PFSK-1 (cell line): ENCODE measurements around the gene DGUOK.

Experiments
- FOXP2 ChIP-seq: optimal IDR thresholded peaks from 2 replicates; pipeline ENCODE3; 2011; ENCODE audit warnings: borderline replicate concordance, control low read depth, inconsistent platforms; ENCODE audit not compliant: insufficient read depth; ENCODE audit errors: extremely low read length, extremely low read depth
- POLR2AphosphoS5 ChIP-seq: IDR thresholded peaks from 2 replicates; pipeline ENCODE4 v1.6.1; 2012; ENCODE audit warnings: low read depth, mild to moderate bottlenecking, control low read depth, low read length, moderate library complexity
- SIN3A ChIP-seq: IDR thresholded peaks from 2 replicates; pipeline ENCODE4 v1.6.1; 2012; ENCODE audit warnings: mild to moderate bottlenecking, low read length, moderate library complexity, borderline replicate concordance; ENCODE audit not compliant: insufficient read depth
- TAF1 ChIP-seq: IDR thresholded peaks from 2 replicates; pipeline ENCODE4 v1.6.1; 2012; ENCODE audit warnings: low read length, control low read depth, borderline replicate concordance; ENCODE audit not compliant: insufficient read depth
- TF ChIP-seq, protein P1 (sequence below), 2 experiments: IDR thresholded peaks; 2 replicates each; pipeline versions ENCODE4 v1.6.1 to v1.8.0; 2011 to 2012; ENCODE audit warnings: low read depth in 2 of 2, low read length in 2 of 2, control low read depth in 1 of 2, inconsistent platforms in 1 of 2, mild to moderate bottlenecking in 1 of 2, moderate library complexity in 1 of 2; ENCODE audit not compliant: insufficient read depth in 1 of 2

The DGUOK gene

GRCh38 chr2:73892631-73893329 lies 33.9 kb upstream of the DGUOK start, which contains the start of gene ACTG2:
TSS of gene ACTG2 (plus strand) at chr2:73893008. CDS start at chr2:73901312, 8,304 bp downstream.
- TF ChIP-seq SIN3A = no peak
- TF ChIP-seq POLR2AphosphoS5 = no peak
- TF ChIP-seq, protein P1, sequence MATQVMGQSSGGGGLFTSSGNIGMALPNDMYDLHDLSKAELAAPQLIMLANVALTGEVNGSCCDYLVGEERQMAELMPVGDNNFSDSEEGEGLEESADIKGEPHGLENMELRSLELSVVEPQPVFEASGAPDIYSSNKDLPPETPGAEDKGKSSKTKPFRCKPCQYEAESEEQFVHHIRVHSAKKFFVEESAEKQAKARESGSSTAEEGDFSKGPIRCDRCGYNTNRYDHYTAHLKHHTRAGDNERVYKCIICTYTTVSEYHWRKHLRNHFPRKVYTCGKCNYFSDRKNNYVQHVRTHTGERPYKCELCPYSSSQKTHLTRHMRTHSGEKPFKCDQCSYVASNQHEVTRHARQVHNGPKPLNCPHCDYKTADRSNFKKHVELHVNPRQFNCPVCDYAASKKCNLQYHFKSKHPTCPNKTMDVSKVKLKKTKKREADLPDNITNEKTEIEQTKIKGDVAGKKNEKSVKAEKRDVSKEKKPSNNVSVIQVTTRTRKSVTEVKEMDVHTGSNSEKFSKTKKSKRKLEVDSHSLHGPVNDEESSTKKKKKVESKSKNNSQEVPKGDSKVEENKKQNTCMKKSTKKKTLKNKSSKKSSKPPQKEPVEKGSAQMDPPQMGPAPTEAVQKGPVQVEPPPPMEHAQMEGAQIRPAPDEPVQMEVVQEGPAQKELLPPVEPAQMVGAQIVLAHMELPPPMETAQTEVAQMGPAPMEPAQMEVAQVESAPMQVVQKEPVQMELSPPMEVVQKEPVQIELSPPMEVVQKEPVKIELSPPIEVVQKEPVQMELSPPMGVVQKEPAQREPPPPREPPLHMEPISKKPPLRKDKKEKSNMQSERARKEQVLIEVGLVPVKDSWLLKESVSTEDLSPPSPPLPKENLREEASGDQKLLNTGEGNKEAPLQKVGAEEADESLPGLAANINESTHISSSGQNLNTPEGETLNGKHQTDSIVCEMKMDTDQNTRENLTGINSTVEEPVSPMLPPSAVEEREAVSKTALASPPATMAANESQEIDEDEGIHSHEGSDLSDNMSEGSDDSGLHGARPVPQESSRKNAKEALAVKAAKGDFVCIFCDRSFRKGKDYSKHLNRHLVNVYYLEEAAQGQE (IDR thresholded peaks at IDR 0.05; ENCODE audit: insufficient read depth in 1 of 2, low read depth in 2 of 2, low read length in 2 of 2) = no peak
- no peak for TF ChIP-seq FOXP2

GRCh38 chr2:73893764-73894474 lies 32.8 kb upstream of the DGUOK start:
- TF ChIP-seq SIN3A (no peak), FOXP2 (no peak)

GRCh38 chr2:73894475-73894850 lies 32.2 kb upstream of the DGUOK start:
- no peak for TF ChIP-seq SIN3A
- no peak for TF ChIP-seq TAF1
- no peak for TF ChIP-seq POLR2AphosphoS5
- TF ChIP-seq, protein P1 (IDR thresholded peaks at IDR 0.05; ENCODE audit: insufficient read depth in 1 of 2, low read depth in 2 of 2, low read length in 2 of 2) = no peak
- no peak for TF ChIP-seq FOXP2

DNA sequence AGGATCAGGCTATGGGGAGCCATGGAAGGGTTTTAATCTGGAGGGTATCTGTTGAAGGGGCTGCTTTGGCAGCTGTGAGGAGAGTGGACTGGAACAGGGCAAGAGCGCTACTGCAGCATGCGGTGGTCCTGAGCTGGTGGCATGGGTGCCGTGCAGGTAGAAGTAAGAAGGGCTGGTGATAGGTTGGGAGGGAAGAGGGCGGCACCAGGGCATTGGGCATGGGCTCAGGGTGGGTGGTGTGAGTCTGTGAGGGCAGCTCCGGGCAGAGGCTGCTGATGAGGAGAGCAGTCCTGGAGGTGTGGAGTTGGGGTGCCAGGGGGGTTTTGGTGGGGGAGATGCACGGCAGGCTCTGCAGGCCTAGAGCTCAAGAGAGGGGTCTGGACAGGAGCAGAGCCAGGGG lies 31.8 kb upstream of the DGUOK start:
- TF ChIP-seq POLR2AphosphoS5 = no peak
- TF ChIP-seq, protein P1 (IDR thresholded peaks at IDR 0.05; ENCODE audit: insufficient read depth in 1 of 2, low read depth in 2 of 2, low read length in 2 of 2) = no peak
- no peak for TF ChIP-seq TAF1
- no peak for TF ChIP-seq FOXP2
- TF ChIP-seq SIN3A = no peak

DNA sequence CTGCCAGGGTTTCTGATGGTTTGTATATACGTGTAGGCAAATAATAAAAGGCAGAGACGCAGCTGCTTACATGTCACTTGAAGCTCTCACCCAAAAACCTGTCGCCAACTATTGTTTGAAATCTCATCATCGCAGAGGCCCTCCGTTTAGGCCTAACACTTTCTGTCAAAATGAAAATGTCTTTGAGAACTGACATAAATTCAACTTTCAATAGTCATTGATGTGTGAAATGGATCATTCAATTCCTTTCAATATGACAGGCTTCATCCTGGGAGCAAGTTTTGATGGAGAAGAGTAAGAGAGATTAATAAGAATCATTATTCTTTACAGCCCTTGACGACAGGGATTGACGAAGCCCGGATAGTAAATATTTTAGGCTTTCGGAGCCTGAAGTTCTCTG lies 31.2 kb upstream of the DGUOK start:
- TF ChIP-seq, protein P1 (IDR thresholded peaks at IDR 0.05; ENCODE audit: insufficient read depth in 1 of 2, low read depth in 2 of 2, low read length in 2 of 2) = no peak
- TF ChIP-seq TAF1 (no peak), SIN3A (no peak), FOXP2 (no peak), POLR2AphosphoS5 (no peak)
